ENCODE measurements around the gene ATOH8. TPM values are rescaled to one million over a fixed set of nuclear protein-coding genes. Genes with fewer than 3 reads are reported as not detected.

Gene ATOH8
- total RNA-seq, 6 experiments from 2014 or later = 34.4 to 53.0 (median 45.5) TPM

DNA sequence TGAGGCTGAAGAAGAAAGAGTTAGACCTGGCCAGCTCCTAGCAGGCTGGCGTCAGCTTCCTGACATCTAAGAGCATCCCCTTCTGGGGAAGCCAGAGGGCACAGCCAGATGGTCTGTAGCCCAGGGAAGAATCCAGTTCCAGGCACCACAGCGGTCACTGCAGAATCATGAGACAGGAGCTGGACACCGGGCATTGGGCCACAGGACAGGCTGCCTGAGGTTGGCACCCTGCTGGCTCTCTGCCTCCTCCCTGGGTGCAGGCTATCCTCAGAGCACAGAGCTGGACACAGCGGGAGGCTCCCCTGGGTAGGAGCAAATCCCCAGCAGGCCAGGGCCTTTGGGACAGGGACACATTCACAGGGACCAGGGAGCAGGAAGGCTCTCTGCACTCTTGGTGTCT, 19.8 kb upstream of the ATOH8 start:
- peaks cover 68% of the 10 kb centered on the region for H3K4me1 Mint-ChIP-seq (ENCODE audit: low read depth)
- H3K9me3 Mint-ChIP-seq = no peaks in the 10 kb centered on the region
- no peak overlapping the region for H3K4me3 Mint-ChIP-seq
- H3K27ac Mint-ChIP-seq = no peak overlapping the region
- DNase-seq = no peak
- H3K36me3 Mint-ChIP-seq (ENCODE audit: low read depth) = 0 out of 2 replicates have a peak, but pooled peaks cover 6% of the 10 kb centered on the region
- H3K27me3 Mint-ChIP-seq (ENCODE audit: insufficient read depth) = no peaks in the 10 kb centered on the region; the same call in 1 of the 2 replicates
- TF ChIP-seq, protein P1, sequence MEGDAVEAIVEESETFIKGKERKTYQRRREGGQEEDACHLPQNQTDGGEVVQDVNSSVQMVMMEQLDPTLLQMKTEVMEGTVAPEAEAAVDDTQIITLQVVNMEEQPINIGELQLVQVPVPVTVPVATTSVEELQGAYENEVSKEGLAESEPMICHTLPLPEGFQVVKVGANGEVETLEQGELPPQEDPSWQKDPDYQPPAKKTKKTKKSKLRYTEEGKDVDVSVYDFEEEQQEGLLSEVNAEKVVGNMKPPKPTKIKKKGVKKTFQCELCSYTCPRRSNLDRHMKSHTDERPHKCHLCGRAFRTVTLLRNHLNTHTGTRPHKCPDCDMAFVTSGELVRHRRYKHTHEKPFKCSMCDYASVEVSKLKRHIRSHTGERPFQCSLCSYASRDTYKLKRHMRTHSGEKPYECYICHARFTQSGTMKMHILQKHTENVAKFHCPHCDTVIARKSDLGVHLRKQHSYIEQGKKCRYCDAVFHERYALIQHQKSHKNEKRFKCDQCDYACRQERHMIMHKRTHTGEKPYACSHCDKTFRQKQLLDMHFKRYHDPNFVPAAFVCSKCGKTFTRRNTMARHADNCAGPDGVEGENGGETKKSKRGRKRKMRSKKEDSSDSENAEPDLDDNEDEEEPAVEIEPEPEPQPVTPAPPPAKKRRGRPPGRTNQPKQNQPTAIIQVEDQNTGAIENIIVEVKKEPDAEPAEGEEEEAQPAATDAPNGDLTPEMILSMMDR (IDR thresholded peaks at IDR 0.05) = no peak

DNA sequence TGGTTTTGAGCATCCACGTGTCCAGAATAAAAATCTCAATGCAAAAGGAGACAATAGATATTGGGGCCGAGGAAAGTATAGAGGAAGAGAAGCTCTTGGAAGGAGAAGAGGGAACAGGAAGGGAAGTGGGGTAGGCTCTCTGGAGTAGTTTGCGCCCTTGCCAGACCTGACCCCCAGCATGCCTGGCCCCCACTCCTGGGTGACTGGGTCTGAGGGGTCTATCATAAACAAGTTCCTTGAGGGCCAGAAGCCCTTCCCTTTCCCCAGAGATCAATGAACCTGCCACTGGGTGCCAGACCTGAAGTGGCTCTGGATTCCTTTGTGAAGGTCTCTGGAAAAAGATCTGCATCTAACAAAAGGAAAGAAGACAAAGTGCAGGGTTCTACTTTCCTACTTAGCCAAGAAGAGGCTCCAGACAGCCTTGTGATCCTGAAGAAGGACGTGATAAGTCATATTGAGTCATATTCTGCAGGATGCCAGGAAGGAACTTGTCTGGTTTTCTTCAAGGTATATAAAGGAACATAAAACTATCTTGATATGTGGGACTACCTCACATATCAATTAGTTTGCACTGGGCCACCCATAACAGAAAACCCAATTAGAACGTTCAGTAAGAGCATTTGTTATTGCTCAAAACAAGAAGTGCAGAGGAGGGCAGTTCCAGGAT, 18.7 kb upstream of the ATOH8 start:
- Mint-ChIP-seq H3K27me3 (ENCODE audit: insufficient read depth) (no peaks in the 10 kb centered on the region; the same call in none of the 2 replicates), H3K9me3 (no peaks in the 10 kb centered on the region), H3K36me3 (ENCODE audit: low read depth) (0 out of 2 replicates have a peak, but pooled peaks cover 6% of the 10 kb centered on the region), H3K4me3 (no peak overlapping the region), H3K27ac (peak overlapping the region; percentile 91), H3K4me1 (ENCODE audit: low read depth) (peaks cover 63% of the 10 kb centered on the region)
- TF ChIP-seq, protein P1 (IDR thresholded peaks at IDR 0.05) = no peak
- no peak for DNase-seq

DNA sequence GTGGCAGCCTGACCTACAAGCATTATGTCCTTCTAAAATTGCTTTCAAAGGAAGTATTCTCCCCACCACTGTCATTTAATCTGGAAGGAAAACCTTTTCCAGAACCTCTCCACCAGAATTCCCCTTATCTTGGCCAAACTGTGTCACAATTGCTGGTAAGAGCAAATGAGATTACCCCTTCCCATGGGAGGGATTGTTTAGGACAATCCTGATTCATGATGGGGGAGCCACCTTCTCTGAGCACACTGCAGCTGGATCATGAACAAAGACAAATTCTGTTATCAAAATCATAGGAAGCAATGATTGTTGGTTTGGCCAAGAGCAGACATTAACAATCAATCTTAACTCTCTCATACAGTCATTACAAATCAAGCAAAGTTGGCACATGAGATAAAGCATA, 18.1 kb upstream of the ATOH8 start:
- no peak for DNase-seq

DNA sequence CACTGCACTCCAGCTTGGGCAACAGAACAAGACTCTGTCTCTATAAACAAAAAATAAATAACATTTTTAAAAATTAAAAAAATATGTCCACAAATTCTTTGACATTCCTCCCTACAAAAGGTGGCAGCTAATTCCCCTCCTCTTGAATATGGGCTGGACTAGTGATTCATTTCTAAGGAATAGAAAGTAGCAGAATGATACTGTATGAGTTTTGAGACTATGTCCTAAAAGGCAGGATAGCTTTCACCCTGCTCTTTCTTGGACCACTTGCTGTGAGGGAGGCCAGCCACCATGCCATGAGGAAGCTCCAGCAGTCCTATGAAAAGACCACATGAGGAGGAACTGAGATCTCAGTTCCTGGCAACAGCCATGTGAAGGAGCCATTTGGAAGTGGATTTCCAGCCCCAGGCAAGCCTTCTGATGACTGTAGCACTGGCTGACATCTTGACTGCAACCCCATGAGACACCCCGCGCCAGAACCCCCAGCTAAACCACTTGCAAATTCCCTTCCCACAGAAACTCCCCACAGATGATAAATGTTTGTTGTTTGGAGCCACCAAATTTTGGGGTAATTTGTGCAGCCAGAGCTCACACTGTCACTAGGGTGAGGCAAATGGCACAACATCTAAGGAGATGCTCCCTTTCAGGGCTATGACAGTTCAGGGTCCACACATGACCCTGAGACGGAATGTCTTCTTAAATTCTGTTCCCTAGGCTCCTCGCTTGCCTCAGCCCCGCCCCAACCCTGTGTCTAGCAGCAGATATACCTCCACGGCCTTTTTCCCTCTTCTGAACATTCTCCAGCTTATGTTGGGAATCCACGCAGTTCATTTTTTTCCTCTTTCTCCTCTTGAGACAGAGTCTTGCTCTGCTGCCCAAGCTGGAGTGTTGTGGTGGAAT, 17.1 kb upstream of the ATOH8 start:
- Mint-ChIP-seq H3K4me3 (peak overlapping the region; percentile 68), H3K36me3 (ENCODE audit: low read depth) (0 out of 2 replicates have a peak, but pooled peaks cover 6% of the 10 kb centered on the region), H3K27me3 (ENCODE audit: insufficient read depth) (peaks cover 3% of the 10 kb centered on the region), H3K27ac (peak overlapping the region; percentile 91), H3K4me1 (ENCODE audit: low read depth) (peaks cover 68% of the 10 kb centered on the region), H3K9me3 (no peaks in the 10 kb centered on the region)
- peak; percentile 31 for DNase-seq
- TF ChIP-seq, protein P1 (IDR thresholded peaks at IDR 0.05) = no peak

More for the DNA sequence above, 18.1 kb upstream of the ATOH8 start:
- Mint-ChIP-seq H3K27ac (peak overlapping the region; percentile 91), H3K9me3 (no peaks in the 10 kb centered on the region), H3K4me1 (ENCODE audit: low read depth) (peaks cover 66% of the 10 kb centered on the region), H3K27me3 (ENCODE audit: insufficient read depth) (no peaks in the 10 kb centered on the region; the same call in none of the 2 replicates), H3K36me3 (ENCODE audit: low read depth) (0 out of 2 replicates have a peak, but pooled peaks cover 6% of the 10 kb centered on the region), H3K4me3 (no peak overlapping the region)
- TF ChIP-seq, protein P1 (IDR thresholded peaks at IDR 0.05) = no peak

DNA sequence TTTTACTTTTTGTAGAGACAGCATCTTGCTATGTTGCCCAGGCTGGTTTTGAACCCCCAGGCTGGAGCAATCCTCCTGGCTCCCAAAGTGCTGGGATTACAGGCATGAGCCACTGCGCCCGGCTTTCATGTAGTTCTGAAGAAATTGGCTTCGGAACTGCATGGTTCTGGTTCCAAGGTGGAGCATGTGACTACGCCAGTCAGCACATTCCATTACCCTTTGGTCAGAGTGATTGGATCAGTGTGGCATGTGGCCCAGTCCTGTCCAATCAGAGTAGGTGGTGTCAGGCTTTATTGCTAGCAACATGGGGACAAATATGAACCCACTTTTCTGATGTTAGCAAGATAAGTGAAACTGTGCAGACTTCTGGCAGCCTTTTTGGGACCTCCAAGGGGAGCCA, 16.3 kb upstream of the ATOH8 start:
- peaks cover 75% of the 10 kb centered on the region for H3K4me1 Mint-ChIP-seq (ENCODE audit: low read depth)
- H3K4me3 Mint-ChIP-seq = no peak overlapping the region
- DNase-seq = peak; percentile 97
- no peaks in the 10 kb centered on the region for H3K9me3 Mint-ChIP-seq
- TF ChIP-seq, protein P1 (IDR thresholded peaks at IDR 0.05) = no peak
- H3K36me3 Mint-ChIP-seq (ENCODE audit: low read depth) = 0 out of 2 replicates have a peak, but pooled peaks cover 6% of the 10 kb centered on the region
- H3K27ac Mint-ChIP-seq = peak overlapping the region; percentile 91
- H3K27me3 Mint-ChIP-seq (ENCODE audit: insufficient read depth) = peaks cover 4% of the 10 kb centered on the region
